H1 (cell line): Measurements from ENCODE around the gene LAMC3. TPM values are rescaled to one million over a fixed set of nuclear protein-coding genes. Genes with fewer than 3 reads are reported as not detected.

Source experiments
- ATF3 ChIP-seq: IDR thresholded peaks from 2 replicates; pipeline ENCODE4 v1.6.1; 2011; ENCODE audit warnings: low read depth, mild to moderate bottlenecking, low read length; ENCODE audit not compliant: insufficient read depth
- GTF2F1 ChIP-seq: IDR thresholded peaks from 2 replicates; pipeline ENCODE4 v1.6.1; 2012; ENCODE audit warnings: low read depth, low read length, improper control_type of control experiment, borderline replicate concordance
- HDAC6 ChIP-seq: IDR thresholded peaks from one replicate; pipeline ENCODE4 v1.7.1; 2012; ENCODE audit warnings: low read depth, mild to moderate bottlenecking, inconsistent platforms, low read length, moderate library complexity
- MAFK ChIP-seq: IDR thresholded peaks from 2 replicates; pipeline ENCODE4 v1.6.1; 2012; ENCODE audit warnings: low read depth, mild to moderate bottlenecking, improper control_type of control experiment, low read length
- RAD21 ChIP-seq, 2 experiments: IDR thresholded peaks in 1 of 2; conservative IDR thresholded peaks in 1 of 2; 2 replicates each; pipeline ENCODE4 v1.6.1; 2011; ENCODE audit warnings: low read depth in 2 of 2, low read length in 2 of 2, improper control_type of control experiment in 1 of 2, inconsistent platforms in 1 of 2, mild to moderate bottlenecking in 1 of 2, moderate library complexity in 1 of 2
- RXRA ChIP-seq: IDR thresholded peaks from 2 replicates; pipeline ENCODE4 v1.6.1; 2011; ENCODE audit warnings: low read depth, mild to moderate bottlenecking, low read length, moderate library complexity; ENCODE audit not compliant: insufficient read depth
- polyA plus RNA-seq, 7 experiments: library from polyadenylated mRNA; depleted of rRNA in 3 of 7; stranded (reverse) in 5 of 7; unstranded in 2 of 7; fragments of >200 nt in 5 of 7; fragments of 200-250 nt in 2 of 7; gene quantifications; 1 replicate in 5 of 7; 2 replicates in 1 of 7; 4 replicates in 1 of 7; pipeline versions ENCODE4 v1.2.1 to v1.2.3, GENCODE V29; 2011 to 2013; ENCODE audit warnings: missing spikeins in 2 of 7, mixed read lengths in 2 of 7
- total RNA-seq: library from RNA; stranded (reverse); fragmentation: NEBNext Ultra II Directional; extraction: Animal tissue kit (Norgen Biotek cat#: 25700); gene quantifications from 2 replicates; pipeline ENCODE4 v1.2.1, GENCODE V29; 2021

The LAMC3 gene
- total and polyA plus RNA-seq, 2 of the 8 experiments (the other 6 are each of a cell fraction or from before 2014, with no cell fraction given), result 9.3 to 12.3 TPM

- TF ChIP-seq RXRA, result no peak
- TF ChIP-seq MAFK, result no peak
- no peak for TF ChIP-seq RAD21 (IDR thresholded peaks at IDR 0.05 in 1 of 2, conservative IDR thresholded peaks at IDR 0.05 in 1 of 2; ENCODE audit: low read depth in 2 of 2, low read length in 2 of 2)
- no peak for TF ChIP-seq ATF3
- no peak for TF ChIP-seq HDAC6
- no peak for TF ChIP-seq GTF2F1
These were observed 72.9 kb downstream of the LAMC3 start (continued) for GRCh38 chr9:131081868-131082267.
